CD4-positive, alpha-beta T cell treated with Interferon alpha-2 for 1 hour (primary cell): ENCODE results near the gene ELK1.

ENCODE experiments used
- DNase-seq, 2 donors: peaks; one replicate each; pipeline ENCODE4 v3.0.0-alpha.2; 2020 to 2022

Gene ELK1

DNA sequence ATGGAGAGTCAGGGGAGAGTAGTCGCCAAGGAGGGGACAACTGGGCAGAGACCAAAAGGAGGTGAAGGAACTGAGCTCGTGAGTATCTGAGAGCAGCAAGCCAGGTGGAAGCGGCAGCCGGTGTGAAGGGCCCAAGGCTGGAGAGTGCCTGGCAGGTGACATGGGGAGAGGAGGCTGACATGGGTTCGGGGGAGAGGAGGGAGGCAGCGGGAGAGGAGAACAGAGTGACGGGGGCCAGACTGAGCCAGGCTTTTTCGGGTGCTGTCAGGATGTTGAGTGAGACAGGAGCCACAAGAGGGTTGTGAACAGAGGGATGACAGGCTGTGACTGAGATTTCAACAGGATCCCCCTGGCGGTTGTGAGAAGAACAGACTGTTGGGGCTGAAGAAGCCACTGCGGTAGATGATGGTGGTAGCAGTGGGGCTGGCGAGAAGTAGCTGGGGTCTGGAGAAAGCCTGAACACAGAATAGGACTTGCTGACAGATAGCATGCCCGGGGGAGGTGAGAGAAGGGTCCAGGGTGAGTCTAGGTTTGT is 5.7 kb downstream of the ELK1 start:
- no peak for DNase-seq

DNA sequence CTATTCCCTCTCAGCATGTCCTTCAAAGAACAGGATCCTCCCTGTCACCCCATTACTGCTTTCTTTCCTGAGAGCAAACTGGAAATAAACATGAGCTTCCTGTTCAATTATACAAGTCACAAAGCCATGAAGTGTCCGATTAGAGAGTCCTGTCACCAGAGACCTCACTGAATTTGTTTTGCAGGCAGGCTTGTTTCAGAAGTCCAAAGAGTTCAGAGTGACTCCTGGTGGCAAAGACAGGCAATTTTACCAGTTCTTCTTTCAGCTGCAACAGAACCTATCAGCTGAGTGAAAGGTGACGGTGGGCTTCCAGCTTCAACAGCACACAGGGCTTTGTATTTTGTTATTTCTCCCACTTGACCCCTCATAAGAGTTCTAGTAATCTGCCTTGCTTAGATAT is 6.4 kb downstream of the ELK1 start:
- peak in 1 of 2 donors; percentile 35 for DNase-seq

DNA sequence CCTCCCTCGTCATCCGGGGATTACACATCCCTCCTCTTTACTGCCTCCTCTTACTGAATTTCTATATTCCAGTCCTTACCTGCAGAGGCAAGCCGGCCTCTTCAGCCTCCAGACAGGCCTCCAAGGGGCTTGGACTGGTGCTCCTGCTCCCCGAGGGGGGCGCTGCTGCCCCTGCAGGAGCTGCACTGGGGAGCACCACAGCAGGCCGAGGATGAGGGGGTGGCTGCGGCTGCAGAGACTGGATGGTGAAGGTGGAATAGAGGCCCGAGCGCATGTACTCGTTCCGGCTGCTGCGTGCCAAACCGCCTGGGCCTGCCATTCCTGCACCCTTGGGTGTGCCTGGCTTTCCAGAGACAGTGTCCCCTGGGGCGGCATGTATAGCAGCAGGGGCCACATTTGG is 11.5 kb downstream of the ELK1 start:
- DNase-seq, result no peak

GRCh38 chrX:47637546-47638195 is 12.7 kb downstream of the ELK1 start:
- peak; percentile 52 to 59 for DNase-seq

- peak in 1 of 2 donors; percentile 30 for DNase-seq
These were observed 15.3 kb downstream of the ELK1 start for GRCh38 chrX:47634871-47635575.

DNA sequence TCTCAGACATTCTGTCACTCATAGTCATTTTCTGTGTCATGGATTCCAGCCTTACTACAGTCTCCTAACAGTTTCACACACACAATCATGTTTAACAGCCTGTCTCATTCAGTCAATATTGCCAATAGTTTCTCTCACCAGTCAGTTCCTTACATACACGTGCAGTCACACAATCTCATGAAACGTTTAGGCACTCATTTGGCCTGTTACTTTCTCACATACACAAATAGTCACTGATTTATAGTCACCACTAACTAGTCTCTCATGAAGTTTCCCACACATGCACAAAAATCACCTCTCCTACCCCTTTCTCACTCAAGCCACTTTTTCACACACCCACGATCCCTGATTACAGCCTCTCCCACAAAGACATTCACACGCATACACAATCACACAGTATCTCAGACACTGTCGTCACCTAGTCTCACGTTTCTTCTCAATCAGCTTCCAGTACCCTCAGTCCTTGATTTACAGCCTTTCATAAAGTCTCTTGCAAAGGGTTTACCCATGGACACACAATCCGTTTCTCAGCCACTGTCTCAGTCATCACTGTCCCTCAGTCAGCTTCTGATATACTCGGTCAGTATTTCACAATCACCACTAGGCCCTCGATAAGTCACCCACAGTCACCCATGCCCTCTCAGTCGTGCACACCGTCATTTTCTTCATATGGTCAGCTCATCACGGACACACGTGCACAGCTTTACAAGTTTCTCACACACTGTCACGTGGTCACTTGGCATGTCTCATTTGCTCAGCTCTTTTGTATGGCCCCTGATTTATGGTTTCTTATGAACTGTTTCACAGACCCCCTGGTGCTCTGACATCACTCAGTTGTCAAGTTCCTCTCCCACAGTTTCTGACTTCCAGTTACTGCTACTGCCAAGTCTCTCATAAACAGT is 16.4 kb downstream of the ELK1 start:
- DNase-seq, result peak in 1 of 2 donors; percentile 47

DNA sequence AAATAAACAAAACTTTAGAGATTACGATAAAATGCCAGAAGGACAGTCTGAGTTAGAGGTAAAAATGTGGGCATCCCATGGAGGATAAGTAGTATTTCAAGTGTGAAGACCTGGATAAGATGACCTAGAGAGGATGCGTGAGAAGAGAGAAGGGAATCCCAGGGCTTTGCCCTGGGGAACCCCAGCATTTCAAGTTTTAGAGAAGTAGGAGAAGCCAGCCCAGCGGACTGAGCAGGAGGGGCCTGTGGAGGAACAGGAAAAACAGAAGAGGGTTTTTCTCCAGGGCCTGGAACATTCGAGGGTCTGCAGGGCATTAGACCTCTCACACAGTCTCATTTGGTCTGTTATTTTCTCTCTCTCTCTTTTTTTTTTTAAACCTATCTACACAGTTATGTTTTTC is 17.7 kb downstream of the ELK1 start:
- peak in 1 of 2 donors; percentile 38 for DNase-seq

DNA sequence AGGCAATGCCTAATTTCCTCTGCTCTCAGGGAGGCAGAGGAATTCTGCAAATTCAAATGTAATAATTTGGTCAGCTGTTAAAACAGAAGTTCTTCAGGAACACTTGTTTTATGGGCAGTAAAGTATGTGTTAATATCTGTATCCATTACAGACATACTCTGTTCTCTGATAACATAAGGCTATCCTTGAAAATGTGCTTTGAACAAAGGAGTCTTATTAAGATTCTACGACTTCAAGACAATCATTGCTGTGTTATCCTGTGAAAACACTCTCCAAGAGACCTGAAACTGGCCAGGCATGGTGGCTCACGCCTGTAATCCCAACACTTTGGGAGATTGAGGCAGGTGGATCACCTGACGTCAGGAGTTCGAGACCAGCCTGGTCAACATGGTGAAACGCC is 18.7 kb downstream of the ELK1 start:
- no peak for DNase-seq

- DNase-seq, result no peak
These were observed 20.8 kb downstream of the ELK1 start, which contains the start of gene CFP for GRCh38 chrX:47629419-47630200. Gene CFP (minus strand): TSS chrX:47629930. CDS start chrX:47629844, 86 bp downstream.

DNA sequence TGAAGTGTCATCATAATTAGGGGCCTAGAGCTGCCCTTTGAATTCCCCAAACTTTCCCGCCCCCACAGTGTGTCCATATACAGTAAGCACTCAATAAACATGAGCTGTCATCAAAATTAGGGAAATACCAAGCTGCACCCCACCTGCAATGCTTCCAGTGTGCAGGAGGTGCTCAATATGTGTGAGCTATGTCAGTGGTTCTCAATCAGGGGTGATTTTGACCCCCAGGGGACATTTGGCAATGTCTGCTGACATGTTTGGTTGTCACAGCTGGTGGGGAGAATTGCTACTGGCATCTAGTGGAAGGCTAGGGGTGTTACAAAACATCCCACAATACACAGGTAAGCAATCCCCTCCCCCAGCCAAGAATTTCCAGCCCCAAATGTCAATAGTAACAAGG is 21.4 kb downstream of the ELK1 start:
- DNase-seq, result peak in 1 of 2 donors; percentile 30

DNA sequence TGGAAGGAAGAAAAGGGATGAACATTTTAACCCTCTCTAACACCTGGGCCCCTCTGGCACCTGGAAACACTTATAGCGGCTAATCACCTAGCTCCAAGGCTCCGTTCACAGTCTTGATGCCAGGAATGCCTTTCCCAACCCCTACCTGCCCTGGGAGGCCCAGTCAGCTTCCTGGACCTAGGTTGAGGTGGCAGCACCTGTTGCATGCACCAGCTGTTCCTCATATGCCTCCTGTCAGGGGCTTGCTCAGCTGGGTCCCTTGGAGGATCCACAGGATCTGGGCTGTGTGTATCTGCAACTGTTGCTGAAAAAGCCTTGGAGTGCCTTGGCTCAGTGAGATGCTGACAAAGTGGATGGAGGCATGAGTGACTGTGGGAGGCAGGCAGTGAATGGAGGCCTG is 25.0 kb downstream of the ELK1 start:
- no peak for DNase-seq

GRCh38 chrX:47623540-47624027 is 26.8 kb downstream of the ELK1 start:
- peak; percentile 39 to 55 for DNase-seq

DNA sequence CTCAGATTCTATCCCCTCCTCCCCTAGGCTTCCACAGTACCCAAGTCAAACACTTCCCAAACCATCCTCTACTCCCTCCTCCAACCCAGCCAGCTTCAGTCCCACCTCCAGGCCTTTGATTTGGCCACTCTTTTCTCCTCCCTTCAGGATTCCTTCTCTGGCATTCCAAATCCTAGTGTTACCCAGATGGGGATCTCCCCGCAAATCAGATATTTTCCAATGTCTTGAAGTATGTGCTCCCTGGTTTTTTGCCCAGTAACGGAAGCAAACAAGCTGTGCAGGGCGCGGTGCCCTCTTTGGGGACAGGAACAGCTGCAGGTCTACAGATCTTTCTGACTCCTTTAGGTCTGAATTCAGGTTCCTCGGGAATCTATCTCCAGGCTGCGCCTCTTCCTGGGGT is 28.5 kb downstream of the ELK1 start:
- DNase-seq, result no peak

GRCh38 chrX:47620303-47620685 is 30.1 kb downstream of the ELK1 start:
- DNase-seq, result no peak

DNA sequence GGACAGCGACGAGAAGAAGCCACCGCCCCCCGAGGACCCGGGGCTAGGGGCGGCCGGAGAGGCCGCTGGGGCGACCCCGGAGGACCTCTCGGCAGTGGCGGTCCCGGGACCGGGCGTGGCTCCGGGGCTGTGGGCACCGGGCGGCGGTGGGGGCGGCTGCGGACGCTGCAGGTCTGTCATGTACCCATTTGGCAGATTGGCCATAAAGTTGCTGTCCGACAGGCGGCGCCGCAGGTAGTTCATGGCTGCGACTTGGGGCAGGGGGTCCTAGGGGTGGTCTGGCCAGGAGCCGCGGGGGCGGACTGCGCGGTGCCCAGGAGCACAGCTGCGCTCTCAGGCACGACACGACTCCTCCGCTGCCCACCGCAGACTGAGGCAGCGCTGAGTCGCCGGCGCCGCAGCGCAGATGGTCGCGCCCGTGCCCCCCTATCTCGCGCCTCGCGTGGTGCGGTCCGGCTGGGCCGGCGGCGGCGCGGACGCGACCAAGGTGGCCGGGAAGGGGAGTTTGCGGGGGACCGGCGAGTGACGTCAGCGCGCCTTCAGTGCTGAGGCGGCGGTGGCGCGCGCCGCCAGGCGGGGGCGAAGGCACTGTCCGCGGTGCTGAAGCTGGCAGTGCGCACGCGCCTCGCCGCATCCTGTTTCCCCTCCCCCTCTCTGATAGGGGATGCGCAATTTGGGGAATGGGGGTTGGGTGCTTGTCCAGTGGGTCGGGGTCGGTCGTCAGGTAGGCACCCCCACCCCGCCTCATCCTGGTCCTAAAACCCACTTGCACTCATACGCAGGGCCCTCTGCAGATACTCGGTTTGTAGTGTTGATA is 30.7 kb downstream of the ELK1 start, which contains the start of gene SYN1:
TSS of gene SYN1 (minus strand) at position 372 of the 817 bp plus-strand sequence. CDS start at position 243, 129 bp downstream.
- peak; percentile 84 to 87 for DNase-seq

DNA sequence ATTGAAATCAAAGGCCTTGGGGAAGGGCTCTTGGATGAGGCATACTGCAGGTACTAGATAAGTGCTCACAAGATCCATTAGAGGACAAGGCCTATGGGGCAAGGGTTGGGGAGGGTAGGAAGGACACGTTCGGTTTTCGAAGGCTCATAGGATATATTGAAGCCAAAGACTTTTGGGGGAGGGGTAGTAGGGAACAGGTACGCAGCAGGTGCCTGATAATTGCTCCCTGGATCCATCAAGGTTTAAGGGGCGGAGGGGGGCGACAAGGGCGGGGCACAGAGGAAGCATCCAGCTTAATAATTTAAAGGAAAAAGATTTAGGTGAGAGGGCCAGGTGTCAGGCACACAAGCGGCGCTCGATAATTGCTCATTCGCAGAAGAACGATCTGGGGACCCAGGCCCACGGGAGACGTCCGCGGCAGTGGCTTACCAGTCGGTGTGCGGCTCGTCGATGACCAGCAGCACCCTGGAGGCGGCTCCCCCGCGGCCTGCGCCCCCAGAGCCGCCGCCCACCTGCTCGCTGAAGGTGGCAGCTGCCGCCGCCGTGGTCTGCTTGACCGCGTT is 31.4 kb downstream of the ELK1 start:
- no peak for DNase-seq

DNA sequence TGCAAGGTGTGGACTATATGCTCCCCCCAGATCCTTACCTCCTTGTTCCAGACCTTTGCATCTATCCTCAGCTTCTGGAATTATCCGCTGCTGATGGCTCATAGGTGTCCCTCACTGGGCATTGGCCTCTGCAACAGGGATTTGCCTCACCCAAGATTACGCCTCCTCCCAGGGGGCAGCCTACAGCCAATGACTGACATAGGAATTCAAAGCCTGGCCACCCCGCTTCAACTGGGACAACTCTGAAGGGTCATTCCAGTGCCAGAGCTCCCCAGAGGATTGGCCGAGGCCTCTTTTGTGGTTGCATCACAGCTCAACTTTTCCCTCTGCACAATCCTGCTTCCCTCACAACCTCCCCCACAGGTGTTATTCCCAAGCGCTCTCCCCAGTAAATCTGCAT is 35.7 kb downstream of the ELK1 start:
- no peak for DNase-seq

- DNase-seq, result no peak
These were observed 37.3 kb downstream of the ELK1 start for GRCh38 chrX:47613082-47613481.

- DNase-seq, result no peak
These were observed 37.9 kb downstream of the ELK1 start for GRCh38 chrX:47612418-47612817.

- DNase-seq, result no peak
These were observed 38.4 kb downstream of the ELK1 start for GRCh38 chrX:47611926-47612325.

DNA sequence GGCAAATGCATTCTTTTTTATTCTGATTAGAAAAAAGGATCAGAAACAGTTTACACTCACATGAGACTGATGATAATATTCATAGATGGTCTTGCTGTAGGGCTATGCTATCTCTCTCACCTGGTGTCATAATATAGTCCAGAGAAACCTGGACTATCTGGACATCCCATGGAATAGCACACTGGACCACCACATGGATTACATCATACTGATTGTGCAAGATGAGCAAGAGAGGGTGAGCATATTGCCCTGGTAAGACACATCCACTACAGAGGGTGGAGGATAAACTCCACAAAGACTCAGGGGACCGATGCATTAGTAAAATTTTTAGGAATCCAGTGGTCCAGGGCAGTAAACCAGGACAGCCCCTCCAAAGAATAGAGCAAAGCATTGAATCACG is 38.9 kb downstream of the ELK1 start:
- DNase-seq, result no peak
